ENCODE data around the gene FLOT1.

DNA sequence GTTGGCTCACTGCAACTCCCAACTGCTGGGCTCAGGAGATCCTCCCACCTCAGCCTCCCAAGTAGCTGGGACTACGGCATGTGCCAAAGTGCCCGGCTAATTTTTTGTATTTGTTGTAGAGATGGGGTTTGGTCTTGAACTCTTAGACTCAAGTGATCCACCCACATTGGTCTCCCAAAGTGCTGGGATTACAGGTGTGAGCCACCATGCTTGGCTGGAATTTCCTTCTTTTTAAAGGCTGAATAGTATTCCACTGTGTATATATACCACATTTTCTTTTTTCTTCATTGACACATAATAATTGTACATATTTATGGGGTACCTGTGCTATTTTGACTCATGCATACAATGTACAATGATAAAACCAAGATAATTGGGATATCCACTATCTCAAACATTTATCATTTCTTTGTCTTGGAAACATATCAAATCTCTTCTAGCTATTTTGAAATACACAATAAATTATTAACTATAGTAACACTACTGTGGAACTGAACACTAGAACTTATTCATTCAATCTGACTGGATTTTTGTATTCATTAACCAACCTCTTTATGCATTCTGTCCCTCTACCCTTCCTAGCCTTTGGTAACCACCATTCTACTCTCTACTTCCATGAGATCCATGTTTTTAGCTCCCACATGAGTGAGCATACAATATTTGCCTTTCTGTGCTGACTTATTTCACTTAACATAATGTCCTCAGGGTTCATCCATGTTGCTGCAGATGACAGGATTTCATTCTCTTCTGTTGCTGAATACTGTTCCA lies 33.2 kb downstream of the FLOT1 start:
- TF ChIP-seq, protein P1, sequence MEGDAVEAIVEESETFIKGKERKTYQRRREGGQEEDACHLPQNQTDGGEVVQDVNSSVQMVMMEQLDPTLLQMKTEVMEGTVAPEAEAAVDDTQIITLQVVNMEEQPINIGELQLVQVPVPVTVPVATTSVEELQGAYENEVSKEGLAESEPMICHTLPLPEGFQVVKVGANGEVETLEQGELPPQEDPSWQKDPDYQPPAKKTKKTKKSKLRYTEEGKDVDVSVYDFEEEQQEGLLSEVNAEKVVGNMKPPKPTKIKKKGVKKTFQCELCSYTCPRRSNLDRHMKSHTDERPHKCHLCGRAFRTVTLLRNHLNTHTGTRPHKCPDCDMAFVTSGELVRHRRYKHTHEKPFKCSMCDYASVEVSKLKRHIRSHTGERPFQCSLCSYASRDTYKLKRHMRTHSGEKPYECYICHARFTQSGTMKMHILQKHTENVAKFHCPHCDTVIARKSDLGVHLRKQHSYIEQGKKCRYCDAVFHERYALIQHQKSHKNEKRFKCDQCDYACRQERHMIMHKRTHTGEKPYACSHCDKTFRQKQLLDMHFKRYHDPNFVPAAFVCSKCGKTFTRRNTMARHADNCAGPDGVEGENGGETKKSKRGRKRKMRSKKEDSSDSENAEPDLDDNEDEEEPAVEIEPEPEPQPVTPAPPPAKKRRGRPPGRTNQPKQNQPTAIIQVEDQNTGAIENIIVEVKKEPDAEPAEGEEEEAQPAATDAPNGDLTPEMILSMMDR (IDR thresholded peaks at IDR 0.05): no peak
- TF ChIP-seq POLR2AphosphoS5 (IDR thresholded peaks at IDR 0.05): no peak

All from esophagus muscularis mucosa (tissue), 3 donors.